Thyroid gland (tissue), 4 donors: ENCODE measurements around the gene INTS1.

Experiments used
- POLR2A ChIP-seq, 2 donors: fragments of 450-650 bp; IDR thresholded peaks; one replicate each; pipeline ENCODE4 v1.6.1; 2017; ENCODE audit warnings: antibody characterized with exemption in 2 of 2, mild to moderate bottlenecking in 2 of 2, moderate library complexity in 1 of 2
- TF ChIP-seq, protein P1 (sequence below), 6 experiments: fragments of 200-600 bp in 3 of 6; fragments of 450-650 bp in 3 of 6; sonication (generic) in 3 of 6; IDR thresholded peaks; one replicate each; pipeline ENCODE4 v1.5.1; 2016 to 2019; ENCODE audit warnings: antibody characterized with exemption in 6 of 6, mild to moderate bottlenecking in 2 of 6, inconsistent platforms in 1 of 6, moderate library complexity in 1 of 6

DNA sequence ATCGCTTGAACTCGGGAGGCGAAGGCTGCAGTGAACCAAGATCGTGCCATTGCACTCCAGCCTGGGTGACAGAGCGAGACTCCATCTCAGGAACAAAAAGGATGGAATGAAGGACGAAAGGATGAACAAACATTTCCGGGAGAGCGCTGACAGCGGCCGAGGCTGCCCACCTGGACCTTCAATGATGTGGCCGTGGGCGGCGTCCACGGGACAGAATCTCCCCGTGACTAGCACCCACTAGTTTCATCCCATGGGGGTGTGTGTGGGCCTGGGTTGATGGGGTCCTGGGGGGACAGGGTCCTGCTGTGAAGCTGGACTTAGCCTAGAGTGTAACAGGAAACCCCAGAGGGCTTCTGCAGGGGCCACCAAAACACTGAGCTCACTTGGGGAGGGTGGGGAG lies 77.7 kb downstream of the INTS1 start:
- TF ChIP-seq, protein P1, sequence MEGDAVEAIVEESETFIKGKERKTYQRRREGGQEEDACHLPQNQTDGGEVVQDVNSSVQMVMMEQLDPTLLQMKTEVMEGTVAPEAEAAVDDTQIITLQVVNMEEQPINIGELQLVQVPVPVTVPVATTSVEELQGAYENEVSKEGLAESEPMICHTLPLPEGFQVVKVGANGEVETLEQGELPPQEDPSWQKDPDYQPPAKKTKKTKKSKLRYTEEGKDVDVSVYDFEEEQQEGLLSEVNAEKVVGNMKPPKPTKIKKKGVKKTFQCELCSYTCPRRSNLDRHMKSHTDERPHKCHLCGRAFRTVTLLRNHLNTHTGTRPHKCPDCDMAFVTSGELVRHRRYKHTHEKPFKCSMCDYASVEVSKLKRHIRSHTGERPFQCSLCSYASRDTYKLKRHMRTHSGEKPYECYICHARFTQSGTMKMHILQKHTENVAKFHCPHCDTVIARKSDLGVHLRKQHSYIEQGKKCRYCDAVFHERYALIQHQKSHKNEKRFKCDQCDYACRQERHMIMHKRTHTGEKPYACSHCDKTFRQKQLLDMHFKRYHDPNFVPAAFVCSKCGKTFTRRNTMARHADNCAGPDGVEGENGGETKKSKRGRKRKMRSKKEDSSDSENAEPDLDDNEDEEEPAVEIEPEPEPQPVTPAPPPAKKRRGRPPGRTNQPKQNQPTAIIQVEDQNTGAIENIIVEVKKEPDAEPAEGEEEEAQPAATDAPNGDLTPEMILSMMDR (IDR thresholded peaks at IDR 0.05): no peak
- TF ChIP-seq POLR2A (IDR thresholded peaks at IDR 0.05): no peak
